Measurements from ENCODE around the gene SPATS2.
"Not testable (repeated sequence)": the region's sequence is repeated elsewhere in the genome, so short reads cannot be mapped to it uniquely, and the experiment has no call there.

DNA sequence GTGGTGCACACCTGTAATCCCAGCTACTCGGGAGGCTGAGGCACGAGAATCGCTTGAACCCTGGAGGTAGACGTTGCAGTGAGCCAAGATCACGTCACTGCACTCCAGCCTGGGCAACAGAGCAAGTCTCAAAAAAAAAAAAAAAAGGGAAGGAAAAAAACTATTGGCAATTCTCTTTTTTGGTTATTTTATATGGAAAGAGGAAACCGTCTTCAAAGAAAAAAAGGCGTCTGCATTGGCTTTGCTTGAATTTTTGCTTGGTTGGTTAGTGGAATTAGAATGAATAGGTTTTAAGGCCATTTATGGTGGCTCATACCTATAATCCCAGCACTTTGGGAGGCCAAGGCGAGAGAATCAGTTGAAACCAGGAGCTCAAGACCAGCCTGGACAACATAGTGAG is 142.4 kb downstream of the SPATS2 start:
- not testable (repeated sequence) for TF ChIP-seq SP2 (tag by site-specific recombination; IDR thresholded peaks at IDR 0.05); ZNF529 (tag by site-specific recombination; IDR thresholded peaks at IDR 0.05; ENCODE audit: insufficient replicate concordance); ZNF416 (tag by site-specific recombination; IDR thresholded peaks at IDR 0.05); ZBTB20 (tag by site-specific recombination; IDR thresholded peaks at IDR 0.05); ZBTB8A (tag by site-specific recombination; IDR thresholded peaks at IDR 0.05)
- TF ChIP-seq, protein P1, sequence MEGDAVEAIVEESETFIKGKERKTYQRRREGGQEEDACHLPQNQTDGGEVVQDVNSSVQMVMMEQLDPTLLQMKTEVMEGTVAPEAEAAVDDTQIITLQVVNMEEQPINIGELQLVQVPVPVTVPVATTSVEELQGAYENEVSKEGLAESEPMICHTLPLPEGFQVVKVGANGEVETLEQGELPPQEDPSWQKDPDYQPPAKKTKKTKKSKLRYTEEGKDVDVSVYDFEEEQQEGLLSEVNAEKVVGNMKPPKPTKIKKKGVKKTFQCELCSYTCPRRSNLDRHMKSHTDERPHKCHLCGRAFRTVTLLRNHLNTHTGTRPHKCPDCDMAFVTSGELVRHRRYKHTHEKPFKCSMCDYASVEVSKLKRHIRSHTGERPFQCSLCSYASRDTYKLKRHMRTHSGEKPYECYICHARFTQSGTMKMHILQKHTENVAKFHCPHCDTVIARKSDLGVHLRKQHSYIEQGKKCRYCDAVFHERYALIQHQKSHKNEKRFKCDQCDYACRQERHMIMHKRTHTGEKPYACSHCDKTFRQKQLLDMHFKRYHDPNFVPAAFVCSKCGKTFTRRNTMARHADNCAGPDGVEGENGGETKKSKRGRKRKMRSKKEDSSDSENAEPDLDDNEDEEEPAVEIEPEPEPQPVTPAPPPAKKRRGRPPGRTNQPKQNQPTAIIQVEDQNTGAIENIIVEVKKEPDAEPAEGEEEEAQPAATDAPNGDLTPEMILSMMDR (tag by site-specific recombination; IDR thresholded peaks at IDR 0.05): not testable (repeated sequence)
- TF ChIP-seq, protein P2, sequence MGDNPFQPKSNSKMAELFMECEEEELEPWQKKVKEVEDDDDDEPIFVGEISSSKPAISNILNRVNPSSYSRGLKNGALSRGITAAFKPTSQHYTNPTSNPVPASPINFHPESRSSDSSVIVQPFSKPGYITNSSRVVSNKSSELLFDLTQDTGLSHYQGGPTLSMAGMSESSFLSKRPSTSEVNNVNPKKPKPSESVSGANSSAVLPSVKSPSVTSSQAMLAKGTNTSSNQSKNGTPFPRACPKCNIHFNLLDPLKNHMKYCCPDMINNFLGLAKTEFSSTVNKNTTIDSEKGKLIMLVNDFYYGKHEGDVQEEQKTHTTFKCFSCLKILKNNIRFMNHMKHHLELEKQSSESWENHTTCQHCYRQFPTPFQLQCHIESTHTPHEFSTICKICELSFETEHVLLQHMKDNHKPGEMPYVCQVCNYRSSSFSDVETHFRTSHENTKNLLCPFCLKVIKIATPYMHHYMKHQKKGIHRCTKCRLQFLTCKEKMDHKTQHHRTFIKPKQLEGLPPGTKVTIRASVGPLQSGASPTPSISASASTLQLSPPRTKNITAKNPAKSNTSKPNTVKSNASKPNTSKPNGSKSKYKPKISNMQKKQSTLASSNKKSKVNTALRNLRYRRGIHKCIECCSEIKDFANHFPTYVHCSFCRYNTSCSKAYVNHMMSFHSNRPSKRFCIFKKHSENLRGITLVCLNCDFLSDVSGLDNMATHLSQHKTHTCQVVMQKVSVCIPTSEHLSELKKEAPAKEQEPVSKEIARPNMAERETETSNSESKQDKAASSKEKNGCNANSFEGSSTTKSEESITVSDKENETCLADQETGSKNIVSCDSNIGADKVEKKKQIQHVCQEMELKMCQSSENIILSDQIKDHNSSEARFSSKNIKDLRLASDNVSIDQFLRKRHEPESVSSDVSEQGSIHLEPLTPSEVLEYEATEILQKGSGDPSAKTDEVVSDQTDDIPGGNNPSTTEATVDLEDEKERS (tag by site-specific recombination; IDR thresholded peaks at IDR 0.05): not testable (repeated sequence)
